SW480 (cell line): ENCODE data around the gene CCDC85C.

Source experiments
- DNase-seq: peaks from one replicate; pipeline ENCODE4 v3.0.0-alpha.2; 2016; ENCODE audit warnings: low spot score

CCDC85C gene

GRCh38 chr14:99475660-99476059 lies 128.3 kb downstream of the CCDC85C start:
- DNase-seq: no peak

- no peak for DNase-seq
Measured at GRCh38 chr14:99475179-99475578, 128.8 kb downstream of the CCDC85C start.

GRCh38 chr14:99473458-99473857 lies 130.5 kb downstream of the CCDC85C start:
- no peak for DNase-seq

GRCh38 chr14:99472937-99473336 lies 131.1 kb downstream of the CCDC85C start:
- no peak for DNase-seq

GRCh38 chr14:99471731-99472130 lies 132.3 kb downstream of the CCDC85C start:
- DNase-seq: no peak

GRCh38 chr14:99468836-99469592 lies 135.0 kb downstream of the CCDC85C start:
- DNase-seq: no peak

GRCh38 chr14:99468081-99468480 lies 135.9 kb downstream of the CCDC85C start:
- no peak for DNase-seq

GRCh38 chr14:99467336-99468078 lies 136.5 kb downstream of the CCDC85C start:
- DNase-seq: no peak

GRCh38 chr14:99466758-99467157 lies 137.2 kb downstream of the CCDC85C start:
- DNase-seq: no peak

GRCh38 chr14:99465288-99465687 lies 138.7 kb downstream of the CCDC85C start:
- no peak for DNase-seq

GRCh38 chr14:99463974-99464373 lies 140.0 kb downstream of the CCDC85C start:
- DNase-seq: no peak

GRCh38 chr14:99462210-99462609 lies 141.8 kb downstream of the CCDC85C start:
- DNase-seq: peak; percentile 83

GRCh38 chr14:99461411-99462085 lies 142.5 kb downstream of the CCDC85C start:
- DNase-seq: peak; percentile 17

GRCh38 chr14:99460793-99461192 lies 143.2 kb downstream of the CCDC85C start:
- DNase-seq: no peak

- DNase-seq: no peak
Measured at GRCh38 chr14:99459481-99460100, 144.4 kb downstream of the CCDC85C start.

GRCh38 chr14:99454246-99454645 lies 149.8 kb downstream of the CCDC85C start:
- no peak for DNase-seq

GRCh38 chr14:99452968-99453367 lies 151.0 kb downstream of the CCDC85C start:
- DNase-seq: no peak

GRCh38 chr14:99451234-99451633 lies 152.8 kb downstream of the CCDC85C start:
- no peak for DNase-seq

GRCh38 chr14:99450266-99450665 lies 153.7 kb downstream of the CCDC85C start:
- DNase-seq: no peak
